Measurements from ENCODE around the gene LRRC49. TPM values are rescaled to one million over a fixed set of nuclear protein-coding genes. Genes with fewer than 3 reads are reported as not detected.

LRRC49 gene
- total RNA-seq, 1 experiment from 2014 or later: 8.3 TPM

DNA sequence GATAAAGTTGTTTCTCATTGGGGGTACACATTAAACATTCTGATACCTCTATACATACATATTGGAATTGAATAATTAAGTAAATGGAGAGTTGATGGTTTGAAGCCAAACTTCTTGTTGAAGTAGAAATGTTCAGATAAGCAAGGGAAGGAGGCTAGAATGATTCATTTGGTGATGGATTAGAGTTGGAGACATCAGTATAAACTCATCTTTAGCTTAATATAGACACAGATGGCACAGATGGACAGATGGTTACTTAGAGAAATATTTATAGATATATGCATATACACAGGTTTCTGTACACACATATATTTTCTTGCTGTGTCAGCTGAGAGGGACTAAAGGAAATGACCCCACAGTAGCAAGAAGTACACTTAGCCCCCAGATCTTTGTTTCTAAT, 69.5 kb downstream of the LRRC49 start:
- Mint-ChIP-seq H3K27ac (no peak overlapping the region), H3K36me3 (ENCODE audit: insufficient read depth in 1 of 3, low read depth in 3 of 3) (peaks cover 0 to 10% (median 0%) of the 10 kb centered on the region in 3 experiments; a peak in 3 of 7 replicates), H3K4me3 (no peak overlapping the region), H3K27me3 (ENCODE audit: low read depth) (no peaks in the 10 kb centered on the region), H3K4me1 (peaks cover 0 to 9% of the 10 kb centered on the region in 2 experiments; a peak in 2 of 4 replicates), H3K9me3 (peaks cover 0 to 2% of the 10 kb centered on the region in 2 experiments; a peak in 1 of 5 replicates)
- H2BK120ac ChIP-seq (ENCODE audit: low read depth, low read length, poor library complexity, severe bottlenecking): no peak overlapping the region
- no peak overlapping the region for H3K4me2 ChIP-seq (ENCODE audit: insufficient read depth, insufficient read length, low read length)
- H4K91ac ChIP-seq (ENCODE audit: insufficient read length, low read depth, low read length): no peak overlapping the region
- H2BK15ac ChIP-seq (ENCODE audit: low read depth, low read length): no peak overlapping the region
- H3K9me3 ChIP-seq (ENCODE audit: control insufficient read depth, low read depth, low read length): no peaks in the 10 kb centered on the region
- H2AFZ ChIP-seq (ENCODE audit: low read length): no peak overlapping the region
- H3K23me2 ChIP-seq (ENCODE audit: insufficient read length, low read depth, low read length, poor library complexity, severe bottlenecking): no peaks in the 10 kb centered on the region
- no peak for DNase-seq
- H3K27ac ChIP-seq (ENCODE audit: insufficient read length, low read depth, low read length): no peak overlapping the region
- no peaks in the 10 kb centered on the region for H3K4me1 ChIP-seq (ENCODE audit: insufficient read depth, low read length)
- no peak overlapping the region for H4K5ac ChIP-seq (ENCODE audit: insufficient read length, low read depth, low read length)
- no peak overlapping the region for H2BK5ac ChIP-seq (ENCODE audit: insufficient read length, low read length)
- H2BK12ac ChIP-seq (ENCODE audit: insufficient read length, low read depth, low read length): no peak overlapping the region
- no peaks in the 10 kb centered on the region for H3K79me2 ChIP-seq (ENCODE audit: insufficient read depth, low read length)
- no peak overlapping the region for H3K14ac ChIP-seq (ENCODE audit: insufficient read depth, low read length)
- no peak overlapping the region for H3T11ph ChIP-seq (ENCODE audit: low read length)
- H2AK5ac ChIP-seq (ENCODE audit: insufficient read length, low read length): no peak overlapping the region
- no peak overlapping the region for H3K56ac ChIP-seq (ENCODE audit: insufficient read length, low read depth, low read length)
- H3K4ac ChIP-seq (ENCODE audit: low read depth, low read length): no peak overlapping the region
- TF ChIP-seq, protein P1, sequence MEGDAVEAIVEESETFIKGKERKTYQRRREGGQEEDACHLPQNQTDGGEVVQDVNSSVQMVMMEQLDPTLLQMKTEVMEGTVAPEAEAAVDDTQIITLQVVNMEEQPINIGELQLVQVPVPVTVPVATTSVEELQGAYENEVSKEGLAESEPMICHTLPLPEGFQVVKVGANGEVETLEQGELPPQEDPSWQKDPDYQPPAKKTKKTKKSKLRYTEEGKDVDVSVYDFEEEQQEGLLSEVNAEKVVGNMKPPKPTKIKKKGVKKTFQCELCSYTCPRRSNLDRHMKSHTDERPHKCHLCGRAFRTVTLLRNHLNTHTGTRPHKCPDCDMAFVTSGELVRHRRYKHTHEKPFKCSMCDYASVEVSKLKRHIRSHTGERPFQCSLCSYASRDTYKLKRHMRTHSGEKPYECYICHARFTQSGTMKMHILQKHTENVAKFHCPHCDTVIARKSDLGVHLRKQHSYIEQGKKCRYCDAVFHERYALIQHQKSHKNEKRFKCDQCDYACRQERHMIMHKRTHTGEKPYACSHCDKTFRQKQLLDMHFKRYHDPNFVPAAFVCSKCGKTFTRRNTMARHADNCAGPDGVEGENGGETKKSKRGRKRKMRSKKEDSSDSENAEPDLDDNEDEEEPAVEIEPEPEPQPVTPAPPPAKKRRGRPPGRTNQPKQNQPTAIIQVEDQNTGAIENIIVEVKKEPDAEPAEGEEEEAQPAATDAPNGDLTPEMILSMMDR (conservative IDR thresholded peaks at IDR 0.05): no peak
- H3K18ac ChIP-seq (ENCODE audit: insufficient read length, low read depth, low read length): no peak overlapping the region
- no peak overlapping the region for H4K8ac ChIP-seq (replicated peaks; ENCODE audit: insufficient read length, low read depth, low read length)
- H3K9ac ChIP-seq (ENCODE audit: extremely low read depth, insufficient read length, low read length): no peak overlapping the region
- no peaks in the 10 kb centered on the region for H4K20me1 ChIP-seq (ENCODE audit: control insufficient read depth, insufficient read depth, insufficient read length)
- H3K79me1 ChIP-seq (ENCODE audit: insufficient read depth, low read depth, low read length, poor library complexity, severe bottlenecking): no peaks in the 10 kb centered on the region
- no peak overlapping the region for H2BK20ac ChIP-seq (ENCODE audit: low read depth, low read length, poor library complexity, severe bottlenecking)
- no peaks in the 10 kb centered on the region for H3K27me3 ChIP-seq (ENCODE audit: insufficient read depth, low read length)
- H3K23ac ChIP-seq (ENCODE audit: insufficient read length, low read depth, low read length): no peak overlapping the region
